ENCODE measurements around the gene ANKRD44. TPM values are rescaled to one million over a fixed set of nuclear protein-coding genes. Genes with fewer than 3 reads are reported as not detected.

Gene ANKRD44
- total RNA-seq, 1 experiment from 2014 or later = 0.68 TPM

GRCh38 chr2:197057959-197058358 is 252.6 kb downstream of the ANKRD44 start (continued):
- no peak for TF ChIP-seq ZSCAN18 (CRISPR knock-in tag; IDR thresholded peaks at IDR 0.05)
- TF ChIP-seq CREB1 (CRISPR knock-in tag; IDR thresholded peaks at IDR 0.05) = no peak
- TF ChIP-seq ZMAT4 (CRISPR knock-in tag; IDR thresholded peaks at IDR 0.05) = no peak

- H3K4me1 Mint-ChIP-seq = no peaks in the 10 kb centered on the region
- no peak for DNase-seq (ENCODE audit: low spot score)
- no peak for ATAC-seq
- H3K27me3 Mint-ChIP-seq (ENCODE audit: low read depth) = peaks cover 3% of the 10 kb centered on the region; the same call in 1 of the 2 replicates
- no peak overlapping the region for H3K27ac Mint-ChIP-seq
- ChIA-PET POLR2A (no interaction called here), CTCF (no interaction called here)
- H3K36me3 Mint-ChIP-seq = peaks cover 14% of the 10 kb centered on the region
- TF ChIP-seq NR3C1 (CRISPR knock-in tag; conservative IDR thresholded peaks at IDR 0.05; ENCODE audit: low read depth) (no peak), RORB (CRISPR knock-in tag; IDR thresholded peaks at IDR 0.05) (no peak), NFATC4 (CRISPR knock-in tag; IDR thresholded peaks at IDR 0.05) (no peak), ZNF425 (CRISPR knock-in tag; conservative IDR thresholded peaks at IDR 0.05) (no peak), CDX4 (CRISPR knock-in tag; IDR thresholded peaks at IDR 0.05; ENCODE audit: borderline replicate concordance) (no peak), ZNF671 (CRISPR knock-in tag; IDR thresholded peaks at IDR 0.05) (no peak), E2F5 (CRISPR knock-in tag; IDR thresholded peaks at IDR 0.05) (no peak), E2F4 (CRISPR knock-in tag; IDR thresholded peaks at IDR 0.05; ENCODE audit: borderline replicate concordance, low read depth) (no peak), SMAD4 (CRISPR knock-in tag; IDR thresholded peaks at IDR 0.05) (no peak), CREB1 (CRISPR knock-in tag; IDR thresholded peaks at IDR 0.05) (no peak), ZNF232 (CRISPR knock-in tag; IDR thresholded peaks at IDR 0.05) (no peak), GRHL2 (CRISPR knock-in tag; IDR thresholded peaks at IDR 0.05; ENCODE audit: insufficient replicate concordance, severe bottlenecking) (no peak), ERG (CRISPR knock-in tag; IDR thresholded peaks at IDR 0.05) (no peak), FOXP1 (CRISPR knock-in tag; IDR thresholded peaks at IDR 0.05; ENCODE audit: borderline replicate concordance) (no peak)
- H3K9me3 Mint-ChIP-seq = peaks cover 24% of the 10 kb centered on the region
- H3K4me3 Mint-ChIP-seq = no peak overlapping the region
Observed at GRCh38 chr2:197055045-197055444, 255.5 kb downstream of the ANKRD44 start.

- no peak for ATAC-seq
- POLR2A ChIA-PET = no interaction called here
- Mint-ChIP-seq H3K27ac (no peak overlapping the region), H3K36me3 (peaks cover 14% of the 10 kb centered on the region), H3K4me3 (no peak overlapping the region), H3K9me3 (peaks cover 24% of the 10 kb centered on the region), H3K4me1 (no peaks in the 10 kb centered on the region), H3K27me3 (ENCODE audit: low read depth) (peaks cover 3% of the 10 kb centered on the region; the same call in 1 of the 2 replicates)
- no peak for TF ChIP-seq ATF1 (CRISPR knock-in tag; IDR thresholded peaks at IDR 0.05)
- TF ChIP-seq ELF4 (CRISPR knock-in tag; IDR thresholded peaks at IDR 0.05; ENCODE audit: low read depth) = no peak
- TF ChIP-seq ZNF671 (CRISPR knock-in tag; IDR thresholded peaks at IDR 0.05) = no peak
- TF ChIP-seq ERG (CRISPR knock-in tag; IDR thresholded peaks at IDR 0.05) = no peak
- no peak for TF ChIP-seq TEAD4 (CRISPR knock-in tag; IDR thresholded peaks at IDR 0.05)
- no peak for TF ChIP-seq FOXP4 (CRISPR knock-in tag; IDR thresholded peaks at IDR 0.05)
- CTCF ChIA-PET = no interaction called here
- DNase-seq (ENCODE audit: low spot score) = no peak
Observed at GRCh38 chr2:197054437-197054836, 256.1 kb downstream of the ANKRD44 start.
